Stimulated activated memory B cell treated with anti-CD40 and anti-IgM and Interleukin-4, amounts not matched to agents 10 μg/mL and 1 μg/mL and 100 μg/mL, for 72 hours (primary cell): ENCODE data around the gene NPIPA3.
A peak's percentile ranks its signal among the peaks of the same experiment; 100 is the strongest.
"Not testable (repeated sequence)": the region's sequence is repeated elsewhere in the genome, so short reads cannot be mapped to it uniquely, and the experiment has no call there.

Experiments used
- ATAC-seq: fragments of 150-1000 bp; cut with Tn5 transposase; 2 replicates; pipeline ENCODE4 v1.10.0; 2021
- H3K27ac Mint-ChIP-seq: one replicate; pipeline ENCODE4 v1.8.0; 2022; ENCODE audit warnings: mild to moderate bottlenecking, mixed read lengths
- H3K27me3 Mint-ChIP-seq: one replicate; pipeline ENCODE4 v1.8.0; 2022; ENCODE audit warnings: mixed read lengths
- H3K36me3 Mint-ChIP-seq: one replicate; pipeline ENCODE4 v1.8.0; 2022; ENCODE audit warnings: mixed read lengths
- H3K4me1 Mint-ChIP-seq: one replicate; pipeline ENCODE4 v1.8.0; 2022; ENCODE audit warnings: mixed read lengths
- H3K4me3 Mint-ChIP-seq: one replicate; pipeline ENCODE4 v1.8.0; 2022; ENCODE audit warnings: mild to moderate bottlenecking, moderate library complexity, mixed read lengths
- H3K9me3 Mint-ChIP-seq: one replicate; pipeline ENCODE4 v1.8.0; 2022; ENCODE audit warnings: mixed read lengths

The NPIPA3 gene

GRCh38 chr16:14703156-14704011 is at the start of gene NPIPA3:
NPIPA3 (plus strand) TSS chr16:14703411; CDS start chr16:14708944, 5,533 bp downstream.
- H3K27ac Mint-ChIP-seq, H3K27me3 Mint-ChIP-seq, H3K4me3 Mint-ChIP-seq, H3K36me3 Mint-ChIP-seq, H3K9me3 Mint-ChIP-seq, H3K4me1 Mint-ChIP-seq: not testable (repeated sequence)
- peak; percentile 100 for ATAC-seq

DNA sequence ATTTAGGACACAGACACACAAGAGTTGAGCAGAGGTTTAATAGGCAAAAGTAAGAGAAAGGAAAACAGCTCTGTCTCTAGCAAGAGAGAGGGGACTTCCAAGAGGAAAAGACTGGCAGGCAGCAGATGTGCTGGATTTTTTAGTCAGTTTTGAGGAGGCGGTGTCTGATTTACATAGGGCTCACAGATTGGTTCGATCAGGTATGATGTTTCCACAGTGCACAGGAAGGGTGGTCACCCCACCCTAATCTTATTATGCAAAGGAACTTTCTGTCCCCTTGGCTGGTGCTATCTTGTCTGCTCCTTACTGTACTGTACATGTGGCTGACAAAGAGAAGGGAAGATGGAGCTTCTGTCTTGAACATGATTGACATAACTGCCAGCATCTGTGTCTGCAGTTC is 45.1 kb upstream of the NPIPA3 start:
- no peaks in the 10 kb centered on the region for H3K9me3 Mint-ChIP-seq
- peak overlapping the region; percentile 87 for H3K27ac Mint-ChIP-seq
- peak; percentile 93 for ATAC-seq
- peaks cover 12% of the 10 kb centered on the region for H3K4me1 Mint-ChIP-seq
- no peaks in the 10 kb centered on the region for H3K27me3 Mint-ChIP-seq
- peaks cover 31% of the 10 kb centered on the region for H3K36me3 Mint-ChIP-seq
- H3K4me3 Mint-ChIP-seq = no peak overlapping the region

- no peak overlapping the region for H3K4me3 Mint-ChIP-seq
- H3K9me3 Mint-ChIP-seq = no peaks in the 10 kb centered on the region
- H3K4me1 Mint-ChIP-seq = peaks cover 11% of the 10 kb centered on the region
- no peaks in the 10 kb centered on the region for H3K27me3 Mint-ChIP-seq
- H3K36me3 Mint-ChIP-seq = peaks cover 56% of the 10 kb centered on the region
- H3K27ac Mint-ChIP-seq = no peak overlapping the region
- no peak for ATAC-seq
Observed at GRCh38 chr16:14667347-14668266, 35.6 kb upstream of the NPIPA3 start.

- Mint-ChIP-seq H3K27me3 (no peaks in the 10 kb centered on the region), H3K36me3 (peaks cover 50% of the 10 kb centered on the region), H3K4me1 (peaks cover 17% of the 10 kb centered on the region), H3K27ac (no peak overlapping the region), H3K4me3 (no peak overlapping the region), H3K9me3 (no peaks in the 10 kb centered on the region)
- no peak for ATAC-seq
Observed at GRCh38 chr16:14668556-14669223, 34.5 kb upstream of the NPIPA3 start.

DNA sequence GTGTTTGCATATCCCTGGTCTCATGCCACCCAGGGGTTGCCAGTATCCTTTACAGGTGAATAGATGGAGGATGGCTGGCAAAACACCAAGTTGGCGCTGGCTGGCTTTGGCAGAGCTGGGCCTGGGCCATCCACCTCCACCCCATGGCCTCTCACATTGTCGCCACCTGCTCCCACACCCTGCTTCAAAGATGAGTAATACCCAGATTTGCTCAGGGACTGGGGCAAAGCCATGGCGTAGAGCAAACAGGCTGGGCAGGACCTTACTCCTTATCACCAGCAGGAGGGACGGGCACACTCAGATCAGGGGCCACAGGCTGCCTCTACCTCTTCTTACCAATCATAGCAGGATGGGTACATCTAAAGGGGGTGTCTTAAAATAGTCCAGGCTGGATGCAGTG is 33.4 kb upstream of the NPIPA3 start:
- Mint-ChIP-seq H3K4me3 (no peak overlapping the region), H3K27ac (no peak overlapping the region), H3K36me3 (peaks cover 45% of the 10 kb centered on the region), H3K27me3 (no peaks in the 10 kb centered on the region), H3K4me1 (peaks cover 17% of the 10 kb centered on the region), H3K9me3 (no peaks in the 10 kb centered on the region)
- ATAC-seq = no peak

GRCh38 chr16:14672403-14672971 is 30.7 kb upstream of the NPIPA3 start:
- Mint-ChIP-seq H3K4me3 (peak overlapping the region; percentile 47), H3K27ac (peak overlapping the region; percentile 79), H3K27me3 (no peaks in the 10 kb centered on the region)

GRCh38 chr16:14676633-14677032 is 26.6 kb upstream of the NPIPA3 start:
- H3K4me3 Mint-ChIP-seq = no peak overlapping the region
- no peaks in the 10 kb centered on the region for H3K36me3 Mint-ChIP-seq
- H3K9me3 Mint-ChIP-seq = peaks cover 5% of the 10 kb centered on the region
- peaks cover 8% of the 10 kb centered on the region for H3K27me3 Mint-ChIP-seq
- ATAC-seq = no peak
- H3K27ac Mint-ChIP-seq = no peak overlapping the region
- peaks cover 16% of the 10 kb centered on the region for H3K4me1 Mint-ChIP-seq

More at GRCh38 chr16:14672403-14672971, 30.7 kb upstream of the NPIPA3 start:
- peaks cover 17% of the 10 kb centered on the region for H3K4me1 Mint-ChIP-seq
- peak; percentile 78 for ATAC-seq
- peaks cover 2% of the 10 kb centered on the region for H3K9me3 Mint-ChIP-seq
- peaks cover 18% of the 10 kb centered on the region for H3K36me3 Mint-ChIP-seq

- peaks cover 5% of the 10 kb centered on the region for H3K9me3 Mint-ChIP-seq
- H3K4me3 Mint-ChIP-seq = no peak overlapping the region
- no peak overlapping the region for H3K27ac Mint-ChIP-seq
- H3K36me3 Mint-ChIP-seq = no peaks in the 10 kb centered on the region
- peaks cover 8% of the 10 kb centered on the region for H3K27me3 Mint-ChIP-seq
- no peak for ATAC-seq
- peaks cover 6% of the 10 kb centered on the region for H3K4me1 Mint-ChIP-seq
Observed at GRCh38 chr16:14677627-14678026, 25.6 kb upstream of the NPIPA3 start.

GRCh38 chr16:14678748-14679497 is 24.3 kb upstream of the NPIPA3 start:
- Mint-ChIP-seq H3K9me3 (peaks cover 5% of the 10 kb centered on the region), H3K27ac (no peak overlapping the region), H3K36me3 (no peaks in the 10 kb centered on the region), H3K4me3 (no peak overlapping the region), H3K4me1 (no peaks in the 10 kb centered on the region), H3K27me3 (peaks cover 8% of the 10 kb centered on the region)
- ATAC-seq = no peak

- H3K27me3 Mint-ChIP-seq, H3K4me1 Mint-ChIP-seq, H3K27ac Mint-ChIP-seq, H3K9me3 Mint-ChIP-seq, H3K36me3 Mint-ChIP-seq, ATAC-seq, H3K4me3 Mint-ChIP-seq: not testable (repeated sequence)
Observed at GRCh38 chr16:14680396-14680795, 22.8 kb upstream of the NPIPA3 start.

- H3K36me3 Mint-ChIP-seq = no peaks in the 10 kb centered on the region
Observed at GRCh38 chr16:14681115-14681514, 22.1 kb upstream of the NPIPA3 start.

DNA sequence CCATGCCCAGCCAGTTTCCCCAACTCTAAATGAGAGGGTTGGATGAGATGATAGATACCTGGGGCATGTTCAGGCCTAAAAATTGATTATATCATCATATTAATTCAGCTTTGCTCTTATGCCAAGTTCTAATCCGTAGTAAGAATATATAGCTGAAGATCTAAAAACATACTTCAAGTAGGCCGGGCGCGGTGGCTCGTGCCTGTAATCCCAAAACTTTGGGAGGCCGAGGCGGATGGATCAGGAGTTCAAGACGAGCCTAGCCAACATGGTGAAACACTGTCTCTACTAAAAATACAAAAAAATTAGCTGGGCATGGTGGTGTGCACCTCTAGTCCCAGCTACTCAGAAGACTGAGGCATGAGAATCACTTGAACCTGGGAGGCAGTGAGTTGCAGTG is 21.1 kb upstream of the NPIPA3 start:
- H3K4me3 Mint-ChIP-seq = no peak overlapping the region
- no peaks in the 10 kb centered on the region for H3K36me3 Mint-ChIP-seq
- peaks cover 3% of the 10 kb centered on the region for H3K9me3 Mint-ChIP-seq
- peaks cover 8% of the 10 kb centered on the region for H3K27me3 Mint-ChIP-seq
- H3K4me1 Mint-ChIP-seq = no peaks in the 10 kb centered on the region
- ATAC-seq = no peak
- no peak overlapping the region for H3K27ac Mint-ChIP-seq

More at GRCh38 chr16:14681115-14681514, 22.1 kb upstream of the NPIPA3 start:
- ATAC-seq = no peak
- no peaks in the 10 kb centered on the region for H3K4me1 Mint-ChIP-seq
- H3K9me3 Mint-ChIP-seq = peaks cover 5% of the 10 kb centered on the region
- H3K4me3 Mint-ChIP-seq = no peak overlapping the region
- H3K27ac Mint-ChIP-seq = no peak overlapping the region
- peaks cover 8% of the 10 kb centered on the region for H3K27me3 Mint-ChIP-seq

GRCh38 chr16:14685870-14686793 is 17.1 kb upstream of the NPIPA3 start:
- H3K27me3 Mint-ChIP-seq, H3K27ac Mint-ChIP-seq, H3K9me3 Mint-ChIP-seq, H3K36me3 Mint-ChIP-seq, ATAC-seq, H3K4me1 Mint-ChIP-seq, H3K4me3 Mint-ChIP-seq: not testable (repeated sequence)
